ENCODE results near the gene NENF.

NENF gene

GRCh38 chr1:212461916-212462660 is 29.4 kb downstream of the NENF start:
- DNase-seq (ENCODE audit: low spot score), result no peak
- TF ChIP-seq, protein P1, sequence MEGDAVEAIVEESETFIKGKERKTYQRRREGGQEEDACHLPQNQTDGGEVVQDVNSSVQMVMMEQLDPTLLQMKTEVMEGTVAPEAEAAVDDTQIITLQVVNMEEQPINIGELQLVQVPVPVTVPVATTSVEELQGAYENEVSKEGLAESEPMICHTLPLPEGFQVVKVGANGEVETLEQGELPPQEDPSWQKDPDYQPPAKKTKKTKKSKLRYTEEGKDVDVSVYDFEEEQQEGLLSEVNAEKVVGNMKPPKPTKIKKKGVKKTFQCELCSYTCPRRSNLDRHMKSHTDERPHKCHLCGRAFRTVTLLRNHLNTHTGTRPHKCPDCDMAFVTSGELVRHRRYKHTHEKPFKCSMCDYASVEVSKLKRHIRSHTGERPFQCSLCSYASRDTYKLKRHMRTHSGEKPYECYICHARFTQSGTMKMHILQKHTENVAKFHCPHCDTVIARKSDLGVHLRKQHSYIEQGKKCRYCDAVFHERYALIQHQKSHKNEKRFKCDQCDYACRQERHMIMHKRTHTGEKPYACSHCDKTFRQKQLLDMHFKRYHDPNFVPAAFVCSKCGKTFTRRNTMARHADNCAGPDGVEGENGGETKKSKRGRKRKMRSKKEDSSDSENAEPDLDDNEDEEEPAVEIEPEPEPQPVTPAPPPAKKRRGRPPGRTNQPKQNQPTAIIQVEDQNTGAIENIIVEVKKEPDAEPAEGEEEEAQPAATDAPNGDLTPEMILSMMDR (IDR thresholded peaks at IDR 0.05), result no peak
- Histone ChIP-seq H3K27ac (no peak overlapping the region), H3K4me3 (no peak overlapping the region)

GRCh38 chr1:212463565-212464285 is 31.0 kb downstream of the NENF start:
- TF ChIP-seq, protein P1 (IDR thresholded peaks at IDR 0.05), result no peak
- Histone ChIP-seq H3K4me3 (no peak overlapping the region), H3K27ac (no peak overlapping the region)
- DNase-seq (ENCODE audit: low spot score), result no peak

- TF ChIP-seq, protein P1 (IDR thresholded peaks at IDR 0.05), result no peak
- H3K4me3 ChIP-seq, result no peak overlapping the region
- no peak overlapping the region for H3K27ac ChIP-seq
- no peak for DNase-seq (ENCODE audit: low spot score)
Measured at GRCh38 chr1:212465311-212465710, 32.6 kb downstream of the NENF start.

- TF ChIP-seq, protein P1 (IDR thresholded peaks at IDR 0.05), result no peak
- Histone ChIP-seq H3K4me3 (no peak overlapping the region), H3K27ac (no peak overlapping the region)
- DNase-seq (ENCODE audit: low spot score), result no peak
Measured at GRCh38 chr1:212466437-212466836, 33.7 kb downstream of the NENF start.

DNA sequence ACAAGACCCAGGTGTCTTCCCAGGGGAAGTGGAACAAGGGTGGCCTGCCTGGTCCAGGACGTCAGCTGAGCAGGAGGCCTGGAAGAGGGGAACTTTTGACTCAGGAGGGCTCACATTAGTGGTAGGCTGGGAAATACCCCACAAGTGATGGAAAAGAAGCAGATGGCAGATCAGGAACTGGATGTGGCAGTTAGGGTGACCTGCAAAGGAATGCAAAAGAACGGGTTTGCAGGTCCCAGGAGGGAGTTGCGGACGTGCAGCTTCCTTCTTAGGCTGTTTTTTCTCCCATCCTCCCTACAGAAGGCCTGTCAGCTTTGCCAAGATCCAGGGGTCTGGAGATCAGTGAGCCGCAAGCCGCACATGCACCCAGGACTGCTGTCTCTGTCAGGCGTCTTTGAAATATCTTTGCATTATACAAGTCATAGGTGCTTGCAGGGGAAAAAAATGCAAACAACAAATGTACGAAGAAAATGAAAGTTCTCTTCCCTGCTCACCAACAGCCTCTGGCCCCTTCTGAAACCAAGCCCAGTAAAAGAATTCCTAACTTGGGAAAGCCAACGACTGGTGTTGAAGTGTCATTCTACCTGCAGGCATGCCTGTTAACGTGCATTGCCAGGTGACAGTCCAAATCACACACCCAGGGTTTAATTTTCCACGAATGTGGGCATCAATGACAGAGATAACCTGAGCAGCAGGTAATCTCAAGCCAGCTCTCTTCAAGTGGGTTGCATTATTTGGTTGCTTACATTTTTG is 34.4 kb downstream of the NENF start:
- no peak for DNase-seq (ENCODE audit: low spot score)

DNA sequence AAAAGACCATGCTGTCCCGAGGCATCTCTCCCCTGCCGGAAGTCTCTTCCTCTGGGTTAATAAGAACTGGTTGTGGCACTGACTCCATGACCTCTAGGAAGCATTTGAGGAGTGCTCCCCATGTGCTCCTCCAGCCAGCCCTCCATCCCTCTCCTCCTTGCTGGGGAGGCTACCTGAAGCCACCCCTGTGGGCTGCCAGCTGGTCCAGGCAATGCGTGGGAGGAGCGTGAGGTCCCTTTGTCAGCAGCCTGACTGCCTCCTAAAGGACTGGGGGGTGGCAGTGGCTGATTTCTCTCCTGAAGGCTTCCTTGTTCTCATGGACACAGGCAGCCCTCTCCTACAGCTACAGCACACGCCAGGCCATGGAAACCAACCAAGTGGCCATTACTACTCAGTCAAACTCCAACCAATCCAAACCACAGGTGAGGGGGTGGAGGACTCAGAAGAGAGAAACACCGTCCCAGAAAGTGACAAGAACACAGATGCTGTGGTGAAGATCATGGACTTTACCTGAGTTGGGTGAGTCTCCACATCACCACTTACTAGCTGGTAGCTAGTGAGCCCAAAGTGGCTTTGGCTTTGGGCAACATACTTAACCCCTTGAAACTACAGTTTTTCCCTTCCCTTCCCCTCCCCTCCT is 35.2 kb downstream of the NENF start:
- no peak overlapping the region for H3K4me3 ChIP-seq
- no peak for DNase-seq (ENCODE audit: low spot score)
- TF ChIP-seq, protein P1 (IDR thresholded peaks at IDR 0.05), result no peak
- peak overlapping the region in 1 of 2 donors; percentile 52 for H3K27ac ChIP-seq

More for the DNA sequence above, 34.4 kb downstream of the NENF start:
- TF ChIP-seq, protein P1 (IDR thresholded peaks at IDR 0.05), result no peak
- Histone ChIP-seq H3K27ac (peak overlapping the region in 1 of 2 donors; percentile 8), H3K4me3 (no peak overlapping the region)

Data from coronary artery (tissue), 2 donors.